NCI-H2196 treated with DMSO at 0.1 percent for 48 hours (cell line): ENCODE data around the gene FAM234A.

Experiments used
- DNase-seq: peaks from one replicate; lab custom pipeline; 2025; ENCODE audit not compliant: unreplicated experiment; lab: John Stamatoyannopoulos, UW

The FAM234A gene

GRCh38 chr16:280552-280951 is 45.9 kb downstream of the FAM234A start, which contains the start of gene ARHGDIG:
Gene ARHGDIG, plus strand, starts transcription at chr16:280591. Its CDS starts 90 bp downstream, at chr16:280681.
- no peak for DNase-seq

- DNase-seq: no peak
These were observed 46.5 kb downstream of the FAM234A start for GRCh38 chr16:280991-281659.

- DNase-seq: no peak
These were observed 47.1 kb downstream of the FAM234A start for GRCh38 chr16:281660-282255.

- DNase-seq: no peak
These were observed 47.9 kb downstream of the FAM234A start for GRCh38 chr16:282491-282890.

GRCh38 chr16:283033-283805 is 48.6 kb downstream of the FAM234A start, which contains the start of gene PDIA2:
Gene PDIA2, plus strand, starts transcription at chr16:283164. Its CDS starts 6 bp downstream, at chr16:283170.
- no peak for DNase-seq

- DNase-seq: no peak
These were observed 49.8 kb downstream of the FAM234A start for GRCh38 chr16:284204-285120.

- DNase-seq: no peak
These were observed 50.8 kb downstream of the FAM234A start for GRCh38 chr16:285146-286055.

- DNase-seq: no peak
These were observed 52.1 kb downstream of the FAM234A start for GRCh38 chr16:286491-287297.

GRCh38 chr16:287298-287811 is 52.7 kb downstream of the FAM234A start:
- DNase-seq: peak; percentile 81

GRCh38 chr16:287981-288920 is 53.6 kb downstream of the FAM234A start:
- no peak for DNase-seq

GRCh38 chr16:289395-289997 is 54.9 kb downstream of the FAM234A start:
- DNase-seq: no peak

- DNase-seq: no peak
These were observed 55.5 kb downstream of the FAM234A start for GRCh38 chr16:290015-290680.

GRCh38 chr16:290681-291405 is 56.2 kb downstream of the FAM234A start:
- DNase-seq: no peak

- no peak for DNase-seq
These were observed 56.9 kb downstream of the FAM234A start for GRCh38 chr16:291539-291938.

- DNase-seq: no peak
These were observed 58.6 kb downstream of the FAM234A start for GRCh38 chr16:293043-293775.
